ENCODE measurements around the gene AQP2.

AQP2 gene

GRCh38 chr12:49950273-49951251 lies at the start of gene AQP2:
AQP2 (plus strand) TSS chr12:49950737; CDS start chr12:49950831, 94 bp downstream.
- DNase-seq (ENCODE audit: extremely low read depth in 1 of 2, low read depth in 1 of 2), result no peak

GRCh38 chr12:49901026-49901425 lies 49.5 kb upstream of the AQP2 start:
- DNase-seq (ENCODE audit: extremely low read depth in 1 of 2, low read depth in 1 of 2), result no peak

- DNase-seq (ENCODE audit: extremely low read depth in 1 of 2, low read depth in 1 of 2), result no peak
Measured at GRCh38 chr12:49901986-49902385, 48.6 kb upstream of the AQP2 start.

GRCh38 chr12:49902399-49903350 lies 47.9 kb upstream of the AQP2 start:
- no peak for DNase-seq (ENCODE audit: extremely low read depth in 1 of 2, low read depth in 1 of 2)

- no peak for DNase-seq (ENCODE audit: extremely low read depth in 1 of 2, low read depth in 1 of 2)
Measured at GRCh38 chr12:49903351-49903699, 47.2 kb upstream of the AQP2 start.

- peak in 1 of 2 donors; percentile 12 for DNase-seq (ENCODE audit: extremely low read depth in 1 of 2, low read depth in 1 of 2)
Measured at GRCh38 chr12:49903700-49904423, 46.7 kb upstream of the AQP2 start, which contains the start of gene FAIM2. FAIM2 (minus strand) TSS chr12:49903900; CDS start chr12:49903792, 108 bp downstream.

GRCh38 chr12:49904601-49905000 lies 45.9 kb upstream of the AQP2 start:
- DNase-seq (ENCODE audit: extremely low read depth in 1 of 2, low read depth in 1 of 2), result no peak

GRCh38 chr12:49905718-49906314 lies 44.7 kb upstream of the AQP2 start:
- DNase-seq (ENCODE audit: extremely low read depth in 1 of 2, low read depth in 1 of 2), result no peak

GRCh38 chr12:49907352-49907751 lies 43.2 kb upstream of the AQP2 start:
- no peak for DNase-seq (ENCODE audit: extremely low read depth in 1 of 2, low read depth in 1 of 2)

GRCh38 chr12:49909356-49909755 lies 41.2 kb upstream of the AQP2 start:
- DNase-seq (ENCODE audit: extremely low read depth in 1 of 2, low read depth in 1 of 2), result no peak

- no peak for DNase-seq (ENCODE audit: extremely low read depth in 1 of 2, low read depth in 1 of 2)
Measured at GRCh38 chr12:49909826-49910225, 40.7 kb upstream of the AQP2 start.

GRCh38 chr12:49910331-49911212 lies 40.0 kb upstream of the AQP2 start:
- DNase-seq (ENCODE audit: extremely low read depth in 1 of 2, low read depth in 1 of 2), result no peak

GRCh38 chr12:49911213-49911605 lies 39.3 kb upstream of the AQP2 start:
- no peak for DNase-seq (ENCODE audit: extremely low read depth in 1 of 2, low read depth in 1 of 2)

- no peak for DNase-seq (ENCODE audit: extremely low read depth in 1 of 2, low read depth in 1 of 2)
Measured at GRCh38 chr12:49912345-49913255, 37.9 kb upstream of the AQP2 start.

- DNase-seq (ENCODE audit: extremely low read depth in 1 of 2, low read depth in 1 of 2), result no peak
Measured at GRCh38 chr12:49916129-49916919, 34.2 kb upstream of the AQP2 start.

- no peak for DNase-seq (ENCODE audit: extremely low read depth in 1 of 2, low read depth in 1 of 2)
Measured at GRCh38 chr12:49917166-49917787, 33.3 kb upstream of the AQP2 start.

GRCh38 chr12:49917788-49918173 lies 32.8 kb upstream of the AQP2 start:
- DNase-seq (ENCODE audit: extremely low read depth in 1 of 2, low read depth in 1 of 2), result no peak
